Activated naive CD8-positive, alpha-beta T cell treated with anti-CD3 and anti-CD28 coated beads, Interleukin-2, amount 10 ng/mL, durations not matched to agents 7 days and 5 days (primary cell): ENCODE data around the gene CETP. TPM values are rescaled to one million over a fixed set of nuclear protein-coding genes. Genes with fewer than 3 reads are reported as not detected.
"Not testable (repeated sequence)": the region's sequence is repeated elsewhere in the genome, so short reads cannot be mapped to it uniquely, and the experiment has no call there.

Experiments
- ATAC-seq: fragments of 150-1000 bp; cut with Tn5 transposase; one replicate; pipeline ENCODE4 v1.10.0; 2021; ENCODE audit warnings: low read depth, moderate library complexity
- POLR2A ChIA-PET: fragments of 350-600 bp; sonication (Branson Sonifier 250); formaldehyde crosslinking; loops from one replicate; lab custom pipeline; 2021; ENCODE audit warnings: antibody characterized with exemption; lab: Charles Lee
- DNase-seq: peaks from one replicate; pipeline ENCODE4 v3.0.0; 2021
- H3K27ac Mint-ChIP-seq: one replicate; pipeline ENCODE4 v1.8.0; 2022; ENCODE audit warnings: mild to moderate bottlenecking, mixed read lengths
- H3K27me3 Mint-ChIP-seq: one replicate; pipeline ENCODE4 v1.8.0; 2022; ENCODE audit warnings: mild to moderate bottlenecking, moderate library complexity, mixed read lengths
- H3K36me3 Mint-ChIP-seq: one replicate; pipeline ENCODE4 v1.8.0; 2021; ENCODE audit warnings: mild to moderate bottlenecking, mixed read lengths
- H3K4me1 Mint-ChIP-seq: one replicate; pipeline ENCODE4 v1.8.0; 2021; ENCODE audit warnings: mixed read lengths
- H3K4me3 Mint-ChIP-seq: one replicate; pipeline ENCODE4 v1.8.0; 2022; ENCODE audit warnings: mild to moderate bottlenecking, moderate library complexity, mixed read lengths
- H3K9me3 Mint-ChIP-seq: one replicate; pipeline ENCODE4 v1.8.0; 2021; ENCODE audit warnings: mixed read lengths
- total RNA-seq, 2 experiments: library from RNA; stranded (reverse); gene quantifications; one replicate each; pipeline ENCODE4 v1.2.3, GENCODE V29; 2021

Gene CETP
- total RNA-seq, 2 experiments from 2014 or later = not detected

DNA sequence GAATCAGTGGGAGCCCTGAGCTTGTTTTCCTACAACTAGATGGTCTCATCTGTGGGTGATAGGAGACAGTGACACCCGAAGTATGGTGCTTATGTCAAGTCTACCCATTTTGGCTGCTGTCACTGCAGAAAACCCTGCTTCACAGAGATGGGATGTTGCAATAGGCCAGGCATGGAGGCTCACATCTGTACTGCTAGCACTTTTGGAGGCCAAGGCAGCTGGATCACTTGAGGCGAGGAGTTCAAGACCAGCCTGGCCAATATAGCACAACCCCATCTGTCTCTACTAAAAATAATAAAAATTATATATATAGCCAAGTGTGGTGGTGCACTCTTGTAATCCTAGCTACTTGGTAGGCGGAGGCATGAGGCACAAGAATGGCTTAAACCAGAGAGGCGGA is 32.1 kb upstream of the CETP start:
- peaks cover 16% of the 10 kb centered on the region for H3K4me1 Mint-ChIP-seq
- peaks cover 17% of the 10 kb centered on the region for H3K36me3 Mint-ChIP-seq
- no peak for DNase-seq
- ATAC-seq = no peak
- no peak overlapping the region for H3K4me3 Mint-ChIP-seq
- no peak overlapping the region for H3K27ac Mint-ChIP-seq
- H3K27me3 Mint-ChIP-seq = no peaks in the 10 kb centered on the region
- POLR2A ChIA-PET = interaction anchor here (0.6 to 5.7 kb wide), 2 partner anchors 11 to 46 kb away, joined by 3 to 81 read pairs; no protein-coding TSS in a partner anchor
- H3K9me3 Mint-ChIP-seq = no peaks in the 10 kb centered on the region

DNA sequence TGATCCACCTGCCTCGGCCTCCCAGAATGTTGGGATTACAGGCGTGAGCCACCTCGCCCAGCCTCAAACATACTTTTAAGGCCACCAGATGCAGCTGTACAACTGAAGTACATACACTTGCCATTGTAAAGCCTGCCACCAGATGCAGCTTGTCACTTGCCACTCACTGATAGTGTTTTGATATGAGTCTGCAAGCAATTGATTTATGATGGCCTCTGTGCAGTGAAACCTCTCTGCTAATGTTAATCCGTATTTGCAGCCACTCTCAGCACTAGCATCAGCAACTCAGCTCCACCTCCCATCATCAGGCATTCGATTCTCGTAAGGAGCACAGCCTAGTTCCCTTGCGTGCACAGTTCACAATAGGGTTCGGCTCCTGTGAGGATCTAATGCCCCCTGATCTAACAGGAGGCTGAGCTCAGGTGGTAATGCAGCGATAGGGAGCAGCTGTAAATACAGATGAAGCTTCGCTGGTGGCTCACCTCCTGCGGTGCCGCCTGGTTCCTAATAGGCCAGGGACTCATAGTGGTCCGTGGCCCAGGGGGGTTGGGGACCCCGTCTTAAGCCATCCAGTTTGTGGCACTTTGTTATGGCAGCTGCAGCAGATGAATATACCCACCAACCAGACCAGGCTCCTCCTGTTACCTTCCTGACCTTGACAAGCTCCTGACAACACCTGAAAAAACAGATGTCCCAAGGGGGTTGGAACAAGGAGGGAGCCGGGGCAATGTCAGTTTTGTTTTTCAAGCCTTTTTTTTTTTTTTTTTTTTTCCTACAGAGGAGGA is 31.1 kb upstream of the CETP start:
- Mint-ChIP-seq H3K4me3 (peak overlapping the region; percentile 98), H3K9me3 (no peaks in the 10 kb centered on the region), H3K4me1 (peaks cover 25% of the 10 kb centered on the region), H3K27ac (peak overlapping the region; percentile 100), H3K36me3 (peaks cover 26% of the 10 kb centered on the region), H3K27me3 (no peaks in the 10 kb centered on the region)
- ATAC-seq (no peak), DNase-seq (no peak)
- POLR2A ChIA-PET = interaction anchor here (0.7 to 5.7 kb wide), 12 partner anchors 12 to 416 kb away, joined by 3 to 81 read pairs (median 8); partner anchors contain the start of genes NLRC5 and PSME3IP1

DNA sequence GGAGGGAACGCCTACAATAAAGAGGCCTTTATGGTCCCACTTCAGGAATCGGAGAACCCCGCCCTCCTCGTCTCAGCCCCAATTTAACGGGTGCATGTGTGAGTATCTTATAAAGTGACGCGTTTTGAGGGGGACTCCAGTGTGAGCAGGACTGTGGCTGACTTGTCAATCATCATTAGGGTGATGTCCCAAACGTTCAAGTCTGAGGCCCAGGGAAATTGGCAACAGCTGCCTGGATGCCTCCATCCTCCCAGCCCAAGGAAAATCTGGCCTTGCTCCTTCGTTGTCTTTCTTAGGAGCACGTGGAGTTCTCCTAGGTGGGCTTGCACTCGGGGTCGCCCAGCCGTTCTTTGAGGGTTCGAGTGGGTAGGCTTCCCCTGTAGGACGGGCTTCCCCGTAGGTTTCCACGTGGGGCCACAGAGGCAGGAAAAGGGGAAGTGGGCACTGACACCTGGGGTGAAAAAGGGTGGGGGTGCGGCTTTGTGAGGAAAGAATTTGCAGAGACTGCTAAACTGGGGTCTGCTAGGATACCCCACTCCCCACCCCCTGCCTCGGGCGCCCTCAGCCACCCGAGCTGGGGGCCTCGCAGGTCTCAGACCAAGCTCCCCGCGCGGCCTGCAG is 30.4 kb upstream of the CETP start:
- POLR2A ChIA-PET = interaction anchor here (0.6 to 5.7 kb wide), 33 partner anchors 10 to 417 kb away, joined by 3 to 81 read pairs (median 4); partner anchors contain the start of genes MT2A, NLRC5 and PSME3IP1
- Mint-ChIP-seq H3K27me3 (no peaks in the 10 kb centered on the region), H3K9me3 (no peaks in the 10 kb centered on the region), H3K4me1 (peaks cover 26% of the 10 kb centered on the region), H3K4me3 (peak overlapping the region; percentile 98), H3K36me3 (peaks cover 31% of the 10 kb centered on the region), H3K27ac (peak overlapping the region; percentile 100)
- no peak for ATAC-seq
- DNase-seq = no peak

DNA sequence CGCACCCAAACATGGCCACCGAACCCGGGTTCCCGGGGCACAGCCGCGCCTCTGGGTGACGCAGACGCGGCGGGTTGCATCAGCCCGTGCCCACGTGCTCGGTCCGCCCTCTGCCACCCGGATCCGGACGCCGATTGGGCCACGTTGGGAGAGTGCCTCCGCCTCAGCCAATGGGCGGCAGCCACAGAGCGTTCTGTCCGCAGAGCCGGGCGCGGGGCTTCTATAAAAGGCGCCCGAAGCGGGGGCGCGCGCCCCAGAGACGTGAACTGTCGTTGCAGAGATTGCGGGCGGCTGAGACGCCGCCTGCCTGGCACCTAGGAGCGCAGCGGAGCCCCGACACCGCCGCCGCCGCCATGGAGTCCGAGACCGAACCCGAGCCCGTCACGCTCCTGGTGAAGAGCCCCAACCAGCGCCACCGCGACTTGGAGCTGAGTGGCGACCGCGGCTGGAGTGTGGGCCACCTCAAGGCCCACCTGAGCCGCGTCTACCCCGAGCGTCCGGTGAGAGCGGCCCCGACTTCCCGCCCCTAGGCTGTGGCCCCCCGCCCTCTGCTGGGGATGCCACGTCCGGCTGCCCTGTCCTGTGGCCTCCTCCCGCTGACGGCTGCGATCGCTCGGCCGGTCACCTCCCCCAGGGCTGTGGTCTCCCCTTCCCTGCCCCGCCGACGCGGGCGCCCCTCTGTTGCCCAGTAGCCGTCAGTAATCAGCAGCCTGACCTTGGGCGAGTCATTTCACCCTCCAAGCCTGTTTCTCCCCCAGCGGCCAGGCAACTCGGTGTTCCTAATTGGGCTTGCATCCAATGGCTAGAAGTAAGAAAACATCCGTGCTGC is 29.6 kb upstream of the CETP start, which contains the start of gene HERPUD1:
HERPUD1 (plus strand) TSS at position 251 of the 829 bp plus-strand sequence; CDS start at position 354, 103 bp downstream.
- H3K4me1 Mint-ChIP-seq = peaks cover 32% of the 10 kb centered on the region
- POLR2A ChIA-PET = interaction anchor here (0.6 to 5.7 kb wide), 35 partner anchors 9 to 678 kb away, joined by 3 to 81 read pairs (median 4); partner anchors contain the start of genes MT2A, NLRC5 and PSME3IP1
- H3K27me3 Mint-ChIP-seq = no peaks in the 10 kb centered on the region
- H3K36me3 Mint-ChIP-seq = peaks cover 37% of the 10 kb centered on the region
- ATAC-seq (peak; percentile 95), DNase-seq (peak; percentile 99)
- H3K27ac Mint-ChIP-seq = peak within 1 kb of the TSS; percentile 100
- peak within 1 kb of the TSS; percentile 98 for H3K4me3 Mint-ChIP-seq
- no peaks in the 10 kb centered on the region for H3K9me3 Mint-ChIP-seq

DNA sequence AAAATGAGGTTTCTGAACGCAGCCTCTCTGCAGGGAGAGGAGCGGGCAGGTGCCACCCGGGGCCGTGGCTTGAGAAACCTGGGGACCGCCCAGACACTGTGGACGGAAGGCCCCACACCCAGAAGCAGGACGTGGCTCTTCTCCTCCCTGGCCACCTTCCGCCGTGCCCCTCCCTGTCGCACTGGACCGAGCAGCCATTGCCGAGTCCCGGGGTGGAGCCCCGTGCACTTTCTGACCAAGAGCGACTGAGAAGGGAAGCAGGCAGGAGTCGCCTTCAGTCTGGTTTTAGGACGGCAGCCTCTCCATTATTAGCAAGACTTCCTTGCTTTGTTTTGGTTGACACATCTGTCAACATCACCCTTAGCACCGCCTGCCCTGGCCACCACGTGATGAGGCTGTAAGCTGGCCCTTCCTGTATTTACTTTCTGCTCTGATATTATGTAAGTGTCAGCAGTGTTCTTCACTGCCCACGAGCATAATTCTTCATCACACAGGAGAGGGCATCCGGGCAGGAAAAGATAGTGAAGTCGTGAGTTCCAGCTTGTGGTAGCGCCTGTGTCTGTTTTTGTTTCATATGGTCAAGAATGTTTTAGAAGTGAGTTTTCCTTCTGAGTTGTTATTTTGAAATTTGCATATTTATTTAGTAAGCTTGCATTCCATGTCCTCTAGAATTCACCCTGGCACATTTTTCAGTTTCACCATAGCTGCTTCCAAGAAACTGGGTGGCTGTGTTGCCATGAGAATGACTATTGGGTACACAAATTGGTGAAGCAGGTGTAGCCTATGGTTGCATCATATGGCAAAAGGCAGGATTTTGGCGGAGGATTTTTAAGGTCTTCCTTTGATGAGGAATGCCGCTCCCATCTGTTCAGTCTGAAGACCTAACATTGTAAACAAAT is 28.8 kb upstream of the CETP start:
- POLR2A ChIA-PET = interaction anchor here (0.6 to 5.7 kb wide), 19 partner anchors 9 to 677 kb away, joined by 3 to 81 read pairs (median 6); partner anchors contain the start of gene NLRC5
- no peaks in the 10 kb centered on the region for H3K27me3 Mint-ChIP-seq
- peaks cover 44% of the 10 kb centered on the region for H3K36me3 Mint-ChIP-seq
- peak overlapping the region; percentile 98 for H3K4me3 Mint-ChIP-seq
- H3K27ac Mint-ChIP-seq = peak overlapping the region; percentile 100
- ATAC-seq = peak; percentile 11
- H3K9me3 Mint-ChIP-seq = no peaks in the 10 kb centered on the region
- H3K4me1 Mint-ChIP-seq = peaks cover 37% of the 10 kb centered on the region
- DNase-seq = peak; percentile 65

DNA sequence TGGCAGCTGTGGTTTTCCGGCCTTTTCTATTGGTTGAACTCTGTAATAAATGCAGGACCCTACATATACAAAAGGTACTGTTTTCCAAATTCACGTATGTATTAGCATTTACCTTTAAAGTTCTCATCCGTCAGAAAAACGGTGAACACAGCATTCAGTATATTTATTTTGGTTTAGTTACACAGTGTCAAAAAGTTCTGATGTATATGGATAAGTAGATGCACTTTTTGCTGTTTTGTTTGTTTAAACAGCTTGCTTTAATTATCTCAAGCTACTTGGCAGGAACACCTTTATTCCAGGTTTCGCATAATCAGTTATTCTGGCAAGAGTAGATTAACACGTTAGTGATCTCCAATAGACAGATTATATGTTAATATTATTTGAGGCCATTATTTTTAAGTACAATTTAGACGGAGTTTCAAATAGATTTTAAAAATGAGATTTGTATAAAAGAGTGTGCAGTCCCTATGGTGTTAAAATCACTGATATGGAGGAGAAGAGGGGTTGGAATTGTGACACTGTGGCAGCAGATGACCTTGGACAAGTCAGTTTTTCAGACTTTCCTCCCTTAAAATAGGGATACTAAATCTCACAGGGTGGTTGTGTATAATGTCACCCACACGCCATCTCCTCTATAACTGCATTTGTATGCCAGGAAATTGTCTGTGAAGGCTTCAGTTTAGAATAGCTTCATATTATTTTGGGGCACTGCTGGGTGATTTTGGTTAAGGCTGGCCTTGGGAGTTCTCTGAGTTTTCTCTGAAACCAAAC is 27.7 kb upstream of the CETP start:
- ATAC-seq = no peak
- H3K4me1 Mint-ChIP-seq = peaks cover 47% of the 10 kb centered on the region

DNA sequence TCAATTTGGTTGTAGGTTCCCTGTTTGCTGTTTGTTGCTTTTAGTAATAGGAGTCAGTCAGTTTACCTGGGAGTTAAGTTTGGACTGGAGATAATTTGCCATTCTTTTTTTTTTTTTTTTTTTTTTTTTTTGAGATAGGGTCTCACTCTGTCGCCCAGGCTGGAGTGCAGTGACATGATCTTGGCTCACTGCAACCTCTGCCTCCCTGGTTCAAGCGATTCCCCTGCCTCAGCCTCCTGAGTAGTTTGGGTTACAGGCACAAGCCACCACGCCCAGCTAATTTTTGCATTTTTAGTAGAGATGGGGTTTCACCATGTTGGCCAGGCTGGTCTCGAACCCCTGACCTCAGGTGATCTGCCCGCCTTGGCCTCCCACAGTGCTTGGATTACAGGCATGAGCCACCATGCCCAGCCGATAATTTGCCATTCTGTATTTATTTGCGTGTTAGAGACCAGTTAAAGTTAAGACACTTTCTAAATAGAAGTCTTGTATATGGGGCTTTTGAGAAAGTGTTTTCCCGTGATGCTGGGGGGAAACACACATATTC is 27.1 kb upstream of the CETP start:
- not testable (repeated sequence) for DNase-seq, ATAC-seq, H3K27me3 Mint-ChIP-seq, H3K9me3 Mint-ChIP-seq
- Mint-ChIP-seq H3K4me3 (peak overlapping the region; percentile 98), H3K27ac (peak overlapping the region; percentile 83), H3K4me1 (peaks cover 53% of the 10 kb centered on the region), H3K36me3 (peaks cover 57% of the 10 kb centered on the region)
- POLR2A ChIA-PET = interaction anchor here (0.6 to 5.7 kb wide), 7 partner anchors 9 to 343 kb away, joined by 4 to 81 read pairs (median 7); no protein-coding TSS in a partner anchor

More for the DNA sequence above, 27.7 kb upstream of the CETP start:
- H3K4me3 Mint-ChIP-seq = peak overlapping the region; percentile 98
- POLR2A ChIA-PET = interaction anchor here (0.6 to 5.7 kb wide), 11 partner anchors 10 to 343 kb away, joined by 3 to 81 read pairs (median 7); partner anchors contain the start of gene NLRC5
- peak overlapping the region; percentile 83 for H3K27ac Mint-ChIP-seq
- H3K36me3 Mint-ChIP-seq = peaks cover 52% of the 10 kb centered on the region
- DNase-seq = no peak
- H3K9me3 Mint-ChIP-seq = no peaks in the 10 kb centered on the region
- H3K27me3 Mint-ChIP-seq = no peaks in the 10 kb centered on the region

DNA sequence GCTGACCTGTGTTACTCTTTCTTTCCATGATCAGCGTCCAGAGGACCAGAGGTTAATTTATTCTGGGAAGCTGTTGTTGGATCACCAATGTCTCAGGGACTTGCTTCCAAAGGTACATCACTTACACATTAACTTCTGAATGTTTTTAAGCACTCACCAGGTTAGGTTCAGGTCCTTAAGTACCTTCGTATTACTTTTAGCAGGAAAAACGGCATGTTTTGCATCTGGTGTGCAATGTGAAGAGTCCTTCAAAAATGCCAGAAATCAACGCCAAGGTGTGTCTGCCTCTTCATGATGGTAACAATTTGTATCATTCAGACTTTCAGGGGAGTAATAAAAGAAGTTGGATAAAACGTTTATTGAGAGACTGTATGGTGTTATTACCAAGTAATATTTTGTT is 26.5 kb upstream of the CETP start:
- ATAC-seq = no peak
- peak overlapping the region; percentile 73 for H3K4me3 Mint-ChIP-seq
- H3K27ac Mint-ChIP-seq = peak overlapping the region; percentile 70
- peaks cover 58% of the 10 kb centered on the region for H3K4me1 Mint-ChIP-seq
- no peaks in the 10 kb centered on the region for H3K9me3 Mint-ChIP-seq
- POLR2A ChIA-PET = interaction anchor here (2.7 kb wide), 1 partner anchor 69 kb away, joined by 9 read pairs; no protein-coding TSS in a partner anchor
- no peak for DNase-seq
- H3K27me3 Mint-ChIP-seq = no peaks in the 10 kb centered on the region
- H3K36me3 Mint-ChIP-seq = peaks cover 63% of the 10 kb centered on the region

DNA sequence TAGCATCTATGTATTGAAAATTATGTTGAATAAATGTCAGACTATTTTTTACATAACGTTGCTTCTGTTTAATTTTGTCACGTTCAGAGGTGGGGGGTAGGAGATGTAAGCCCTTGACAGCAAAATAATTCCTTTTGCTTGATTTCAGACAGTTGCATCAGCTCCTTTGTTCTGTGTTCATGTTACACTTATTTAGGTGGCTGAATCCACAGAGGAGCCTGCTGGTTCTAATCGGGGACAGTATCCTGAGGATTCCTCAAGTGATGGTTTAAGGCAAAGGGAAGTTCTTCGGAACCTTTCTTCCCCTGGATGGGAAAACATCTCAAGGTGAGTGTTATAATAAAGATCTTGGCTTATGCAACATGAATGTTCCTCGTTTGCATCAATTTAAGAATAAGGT is 25.3 kb upstream of the CETP start:
- POLR2A ChIA-PET = interaction anchor here (1.2 kb wide), 1 partner anchor 15 kb away, joined by 3 read pairs; no protein-coding TSS in a partner anchor
- ATAC-seq = no peak
- Mint-ChIP-seq H3K36me3 (peaks cover 66% of the 10 kb centered on the region), H3K27ac (no peak overlapping the region), H3K9me3 (no peaks in the 10 kb centered on the region), H3K4me3 (no peak overlapping the region), H3K4me1 (peaks cover 59% of the 10 kb centered on the region), H3K27me3 (no peaks in the 10 kb centered on the region)
- no peak for DNase-seq

DNA sequence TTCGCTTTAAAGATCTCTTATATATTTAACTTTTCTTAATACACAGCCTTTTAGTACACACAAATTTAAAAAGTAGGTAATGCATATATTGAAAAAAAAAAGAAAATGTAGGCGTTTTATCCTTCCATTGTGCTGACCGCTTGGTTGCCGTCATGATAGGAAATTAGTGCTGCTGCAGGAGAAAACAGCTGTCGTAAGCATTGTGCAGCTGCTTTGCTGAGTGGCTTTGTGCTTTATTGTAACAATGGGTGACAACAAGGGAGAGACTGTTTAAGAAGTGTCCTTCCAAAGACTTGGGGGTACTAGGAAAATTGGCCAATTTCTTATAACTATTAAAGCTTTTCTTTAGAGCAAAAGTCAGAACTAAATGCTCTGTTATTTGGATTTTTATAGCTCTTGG is 24.8 kb upstream of the CETP start:
- H3K27ac Mint-ChIP-seq = no peak overlapping the region
- H3K4me1 Mint-ChIP-seq = peaks cover 59% of the 10 kb centered on the region
- DNase-seq (no peak), ATAC-seq (no peak)
- H3K27me3 Mint-ChIP-seq = no peaks in the 10 kb centered on the region
- POLR2A ChIA-PET = interaction anchor here (1.1 to 1.2 kb wide), 2 partner anchors 14 to 22 kb away, joined by 3 read pairs; no protein-coding TSS in a partner anchor
- H3K36me3 Mint-ChIP-seq = peaks cover 68% of the 10 kb centered on the region
- no peak overlapping the region for H3K4me3 Mint-ChIP-seq
- no peaks in the 10 kb centered on the region for H3K9me3 Mint-ChIP-seq
